Gastrocnemius medialis (tissue), 4 donors: ENCODE results near the gene AGAP1.

Experiments
- POLR2A ChIP-seq, 2 donors: fragments of 450-650 bp; IDR thresholded peaks; one replicate each; pipeline ENCODE4 v1.6.1; 2017; ENCODE audit warnings: antibody characterized with exemption in 2 of 2, mild to moderate bottlenecking in 2 of 2, moderate library complexity in 2 of 2
- TF ChIP-seq, protein P1 (sequence below), 5 experiments: fragments of 450-650 bp in 3 of 5; fragments of 200-600 bp in 2 of 5; sonication (generic) in 2 of 5; IDR thresholded peaks in 4 of 5; conservative IDR thresholded peaks in 1 of 5; 1 replicate in 4 of 5; 2 replicates in 1 of 5; pipeline ENCODE4 v1.5.1; 2016 to 2019; ENCODE audit warnings: antibody characterized with exemption in 5 of 5, mild to moderate bottlenecking in 3 of 5, moderate library complexity in 3 of 5

DNA sequence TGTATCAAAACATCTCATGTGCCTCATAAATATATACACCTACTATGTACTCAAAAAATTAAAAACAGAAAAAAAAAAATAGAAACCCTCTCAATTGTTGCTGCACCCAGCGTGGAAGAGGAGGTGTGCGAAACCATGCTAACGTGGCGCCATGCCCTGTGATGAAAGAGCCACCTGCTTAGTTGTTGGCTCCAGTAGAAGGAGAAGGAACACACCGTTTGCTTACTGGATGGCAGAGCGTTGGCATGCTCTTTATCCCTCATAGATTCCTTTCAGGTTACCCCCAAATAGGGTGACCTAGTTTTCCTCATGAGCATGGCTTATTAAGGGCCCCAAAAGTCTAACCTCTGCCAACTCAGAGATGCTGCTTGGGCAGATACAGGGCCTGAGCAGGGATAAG lies 332.1 kb downstream of the AGAP1 start:
- TF ChIP-seq, protein P1, sequence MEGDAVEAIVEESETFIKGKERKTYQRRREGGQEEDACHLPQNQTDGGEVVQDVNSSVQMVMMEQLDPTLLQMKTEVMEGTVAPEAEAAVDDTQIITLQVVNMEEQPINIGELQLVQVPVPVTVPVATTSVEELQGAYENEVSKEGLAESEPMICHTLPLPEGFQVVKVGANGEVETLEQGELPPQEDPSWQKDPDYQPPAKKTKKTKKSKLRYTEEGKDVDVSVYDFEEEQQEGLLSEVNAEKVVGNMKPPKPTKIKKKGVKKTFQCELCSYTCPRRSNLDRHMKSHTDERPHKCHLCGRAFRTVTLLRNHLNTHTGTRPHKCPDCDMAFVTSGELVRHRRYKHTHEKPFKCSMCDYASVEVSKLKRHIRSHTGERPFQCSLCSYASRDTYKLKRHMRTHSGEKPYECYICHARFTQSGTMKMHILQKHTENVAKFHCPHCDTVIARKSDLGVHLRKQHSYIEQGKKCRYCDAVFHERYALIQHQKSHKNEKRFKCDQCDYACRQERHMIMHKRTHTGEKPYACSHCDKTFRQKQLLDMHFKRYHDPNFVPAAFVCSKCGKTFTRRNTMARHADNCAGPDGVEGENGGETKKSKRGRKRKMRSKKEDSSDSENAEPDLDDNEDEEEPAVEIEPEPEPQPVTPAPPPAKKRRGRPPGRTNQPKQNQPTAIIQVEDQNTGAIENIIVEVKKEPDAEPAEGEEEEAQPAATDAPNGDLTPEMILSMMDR (IDR thresholded peaks at IDR 0.05 in 4 of 5, conservative IDR thresholded peaks at IDR 0.05 in 1 of 5): no peak
- no peak for TF ChIP-seq POLR2A (IDR thresholded peaks at IDR 0.05)
